NCI-H2171 (cell line): ENCODE data around the gene SLC16A6.
"Not testable (repeated sequence)": the region's sequence is repeated elsewhere in the genome, so short reads cannot be mapped to it uniquely, and the experiment has no call there.

ENCODE experiments used
- DNase-seq: peaks from one replicate; lab custom pipeline; 2025; lab: John Stamatoyannopoulos, UW

SLC16A6 gene

GRCh38 chr17:68247445-68248198 is 43.3 kb downstream of the SLC16A6 start, which contains the start of gene AMZ2:
TSS of gene AMZ2 (plus strand) at chr17:68248043. CDS start at chr17:68250188, 2,145 bp downstream.
- peak; percentile 94 for DNase-seq

- no peak for DNase-seq
Measured at GRCh38 chr17:68246271-68247028, 44.5 kb downstream of the SLC16A6 start.

GRCh38 chr17:68239632-68240366 is 51.1 kb downstream of the SLC16A6 start:
- no peak for DNase-seq

DNA sequence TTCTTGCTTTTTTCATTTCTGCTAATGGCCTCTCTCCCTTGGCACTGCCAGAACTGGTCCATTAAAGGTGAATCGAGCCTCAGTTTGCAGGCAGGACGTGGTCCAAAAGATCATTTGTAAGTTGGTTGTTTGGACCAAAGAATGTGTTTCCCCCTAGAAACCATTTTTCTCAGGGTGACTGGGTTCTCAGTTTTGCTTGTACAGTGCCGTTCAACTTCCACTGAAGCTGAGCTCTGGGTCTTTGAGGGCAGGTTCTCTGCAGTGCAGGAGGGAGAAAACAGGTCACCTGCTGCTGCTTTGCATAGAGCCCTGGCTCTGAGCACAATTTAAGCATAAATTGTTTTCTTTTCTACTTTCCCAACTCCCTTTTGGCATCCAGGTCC is 52.1 kb downstream of the SLC16A6 start:
- DNase-seq, result no peak

DNA sequence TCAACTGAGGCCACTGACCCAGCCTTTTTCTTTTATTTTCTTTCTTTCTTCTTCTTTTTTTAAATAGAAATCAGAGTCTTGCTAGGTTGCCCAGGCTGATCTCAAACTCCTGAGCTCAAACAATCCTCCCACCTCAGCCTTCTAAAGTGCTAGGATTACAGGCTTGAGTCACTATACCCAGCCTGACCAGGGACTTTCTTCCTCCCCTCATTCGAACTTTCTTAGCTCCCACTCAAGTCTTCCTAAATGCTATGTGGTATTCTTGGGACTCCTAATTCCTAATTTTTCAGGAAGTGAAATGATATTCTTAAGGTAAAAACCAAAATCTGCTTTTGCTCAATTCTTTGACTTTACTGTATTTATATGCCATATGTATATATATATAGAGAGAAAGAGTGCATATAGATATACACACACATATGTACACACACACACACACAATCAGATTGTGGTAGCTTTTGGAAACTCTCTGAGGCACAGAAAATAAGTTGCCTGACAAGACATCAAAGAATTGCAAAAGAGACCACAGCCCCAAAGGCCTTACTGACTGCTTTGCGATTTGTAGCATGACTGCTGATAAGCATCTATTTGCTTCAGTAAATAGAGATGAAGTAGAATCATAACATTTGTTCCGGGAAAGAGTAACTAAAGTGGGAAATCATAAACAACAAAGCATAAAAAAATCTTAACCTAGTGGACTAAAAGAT is 52.6 kb downstream of the SLC16A6 start:
- no peak for DNase-seq

- not testable (repeated sequence) for DNase-seq
Measured at GRCh38 chr17:68237369-68238163, 53.4 kb downstream of the SLC16A6 start.

- DNase-seq, result not testable (repeated sequence)
Measured at GRCh38 chr17:68235336-68235791, 55.6 kb downstream of the SLC16A6 start.

- not testable (repeated sequence) for DNase-seq
Measured at GRCh38 chr17:68234726-68235335, 56.1 kb downstream of the SLC16A6 start.

DNA sequence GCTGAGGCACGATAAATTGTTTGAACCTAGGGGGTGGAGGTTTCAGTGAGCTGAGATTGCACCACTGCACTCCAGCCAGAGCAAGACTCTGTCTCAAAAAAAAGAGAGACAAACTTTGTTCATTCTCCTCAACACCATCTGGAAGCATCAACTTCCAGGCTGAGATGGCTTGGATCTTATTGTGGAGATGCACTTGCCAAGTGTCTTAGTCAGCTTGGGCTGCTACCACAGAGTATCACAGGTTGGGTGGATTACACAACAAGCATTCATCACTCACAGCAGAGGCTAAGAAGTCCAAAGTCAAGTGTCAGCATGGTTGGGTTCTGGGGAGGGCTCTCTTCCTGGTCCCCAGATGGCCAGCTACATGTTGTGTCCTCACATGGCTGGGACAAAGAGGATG is 58.2 kb downstream of the SLC16A6 start:
- DNase-seq, result not testable (repeated sequence)

GRCh38 chr17:68231541-68231940 is 59.4 kb downstream of the SLC16A6 start:
- DNase-seq, result no peak

- not testable (repeated sequence) for DNase-seq
Measured at GRCh38 chr17:68231131-68231530, 59.8 kb downstream of the SLC16A6 start.

- no peak for DNase-seq
Measured at GRCh38 chr17:68229619-68230018, 61.3 kb downstream of the SLC16A6 start.

DNA sequence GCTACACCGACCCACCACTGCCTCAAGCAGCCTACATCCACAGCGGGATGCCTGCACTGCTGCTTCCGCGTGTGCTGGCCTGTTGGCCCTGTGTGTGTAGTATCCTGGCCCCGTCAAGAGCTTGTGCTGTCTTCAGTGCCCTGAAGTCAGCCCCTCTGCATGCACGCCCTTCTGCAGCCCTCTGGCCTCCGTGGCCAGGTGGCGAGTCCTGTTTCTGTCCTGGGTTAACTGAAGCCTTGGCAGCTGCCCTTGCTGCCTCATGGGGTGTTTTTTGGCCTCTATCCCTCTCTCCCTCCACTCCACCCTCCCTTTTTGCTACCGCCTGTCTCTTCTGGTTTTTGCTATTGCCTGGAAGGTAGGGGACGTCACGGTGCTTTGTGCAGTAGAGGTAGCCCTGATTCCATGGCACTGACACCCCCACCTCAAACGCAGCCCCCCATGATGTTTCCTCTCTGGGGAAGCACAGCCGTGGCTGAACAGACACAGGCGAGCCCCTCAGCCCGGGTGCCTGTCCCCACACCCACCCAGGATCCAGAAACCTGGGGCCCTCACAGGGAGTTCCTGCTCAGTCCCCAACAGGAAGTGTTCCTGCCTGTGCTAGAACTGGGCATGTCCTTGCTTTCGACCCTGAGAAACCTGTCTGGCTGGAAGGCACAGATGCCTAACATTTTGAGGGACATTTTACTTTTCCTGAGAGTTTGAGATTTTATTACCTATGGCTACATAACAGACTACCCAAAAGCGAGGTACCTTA is 61.9 kb downstream of the SLC16A6 start:
- DNase-seq, result no peak

DNA sequence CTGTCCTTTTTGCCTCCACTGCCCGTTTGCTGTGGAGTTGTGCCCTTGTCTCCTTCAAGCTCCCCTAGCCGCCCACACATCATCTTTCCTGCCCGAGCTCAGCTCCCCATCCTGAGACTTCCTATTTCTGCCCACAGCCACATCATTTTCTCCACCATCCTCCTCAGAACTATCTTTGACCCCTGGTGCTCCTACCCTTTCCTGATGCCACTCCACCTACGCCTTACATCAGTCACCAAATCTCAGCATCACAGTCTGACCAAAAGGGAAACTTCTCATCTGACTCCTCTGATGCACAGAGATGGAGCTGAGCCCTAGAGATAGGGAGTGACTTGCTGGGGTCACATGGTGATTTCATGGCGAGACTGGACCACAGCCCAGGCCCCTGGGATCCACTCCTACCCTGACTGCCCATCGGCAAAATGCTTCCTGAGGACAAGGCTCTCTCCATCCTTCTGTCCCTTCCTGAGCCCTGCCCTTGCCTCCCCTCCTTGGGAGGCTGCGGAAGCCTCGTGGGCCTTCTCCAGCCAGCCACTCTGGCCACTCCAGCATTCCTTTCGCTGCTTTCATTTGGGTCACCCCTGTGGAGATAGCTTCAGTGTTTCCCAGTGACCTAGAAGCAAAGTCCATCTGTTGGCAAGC is 62.8 kb downstream of the SLC16A6 start:
- not testable (repeated sequence) for DNase-seq

DNA sequence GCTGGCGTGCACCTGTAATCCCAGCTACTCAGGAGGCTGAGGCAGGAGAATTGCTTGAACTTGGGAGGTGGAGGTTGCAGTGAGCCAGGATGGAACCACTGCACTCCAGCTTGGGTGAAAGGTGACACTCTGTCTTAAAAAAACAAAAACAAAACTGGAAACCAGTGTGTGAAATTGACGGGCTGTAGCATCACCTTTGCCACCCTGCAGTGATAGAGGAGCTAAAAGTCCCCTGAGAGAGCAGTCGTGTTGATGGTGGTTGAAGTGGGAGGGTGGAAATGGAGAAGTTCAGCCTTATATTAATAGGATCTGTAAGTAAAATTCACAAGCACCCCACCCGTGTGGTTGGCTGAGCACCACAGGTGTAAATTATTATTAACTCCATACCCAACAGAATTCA is 65.9 kb downstream of the SLC16A6 start:
- not testable (repeated sequence) for DNase-seq

- DNase-seq, result no peak
Measured at GRCh38 chr17:68222606-68223005, 68.3 kb downstream of the SLC16A6 start.

GRCh38 chr17:68221786-68222185 is 69.1 kb downstream of the SLC16A6 start:
- no peak for DNase-seq

GRCh38 chr17:68220786-68221185 is 70.1 kb downstream of the SLC16A6 start:
- DNase-seq, result not testable (repeated sequence)

DNA sequence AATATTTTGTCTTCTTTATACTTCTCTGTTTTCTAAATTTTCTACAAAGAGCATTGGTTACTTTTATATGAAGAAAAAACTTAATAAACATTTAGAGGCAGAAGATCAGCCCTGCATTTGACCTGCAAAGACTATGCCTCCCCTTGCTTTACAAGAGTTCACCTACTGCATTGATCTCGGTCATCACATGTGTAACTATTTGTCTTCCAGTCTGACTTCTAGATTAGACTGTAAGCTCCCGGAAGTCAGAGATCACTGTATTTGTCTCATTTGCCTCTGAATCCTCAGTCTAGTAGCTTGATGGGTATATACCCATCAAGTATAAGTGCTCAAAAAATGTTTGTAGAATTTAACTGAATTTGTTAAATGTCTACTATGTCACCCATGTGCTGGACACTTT is 70.7 kb downstream of the SLC16A6 start:
- DNase-seq, result not testable (repeated sequence)
